GM21619 (cell line): ENCODE measurements around the gene NTMT1.
"Not testable (repeated sequence)": the region's sequence is repeated elsewhere in the genome, so short reads cannot be mapped to it uniquely, and the experiment has no call there.

Experiments used
- ATAC-seq: cut with Tn5 transposase; IDR thresholded peaks from one replicate; pipeline ENCODE4 v1.9.1; 2021; ENCODE audit not compliant: unreplicated experiment

Gene NTMT1, protein sequence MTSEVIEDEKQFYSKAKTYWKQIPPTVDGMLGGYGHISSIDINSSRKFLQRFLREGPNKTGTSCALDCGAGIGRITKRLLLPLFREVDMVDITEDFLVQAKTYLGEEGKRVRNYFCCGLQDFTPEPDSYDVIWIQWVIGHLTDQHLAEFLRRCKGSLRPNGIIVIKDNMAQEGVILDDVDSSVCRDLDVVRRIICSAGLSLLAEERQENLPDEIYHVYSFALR

DNA sequence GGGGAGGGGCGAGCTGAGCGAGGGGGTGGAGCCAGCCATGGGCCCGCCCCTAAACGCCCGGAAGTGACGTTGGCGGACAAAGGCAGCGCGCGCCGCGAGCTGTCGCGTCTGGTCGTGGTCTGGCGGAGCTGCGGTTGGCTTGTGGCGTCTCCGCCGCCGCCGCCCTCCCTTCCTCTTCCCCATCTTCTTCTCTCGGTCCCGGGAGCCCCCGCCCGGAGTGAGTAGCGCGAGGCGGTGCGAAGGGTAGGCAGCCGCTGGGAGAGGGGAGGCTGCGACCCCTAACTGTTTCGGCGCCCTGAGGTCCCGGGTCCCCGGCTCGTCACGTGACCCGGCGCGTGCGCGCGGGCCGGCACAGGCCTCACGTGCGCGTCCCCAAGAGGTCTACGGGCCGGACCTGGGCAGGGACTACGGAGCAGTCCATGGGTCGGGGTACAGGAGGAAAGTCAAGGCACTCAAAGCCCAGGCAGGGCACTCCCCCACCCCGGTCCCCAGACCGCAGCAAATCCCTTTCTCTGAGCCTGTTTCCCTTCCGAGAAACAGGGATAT, at the start of gene NTMT1:
TSS of gene NTMT1 (plus strand) at position 85 of the 546 bp plus-strand sequence. CDS start 6,541 bp downstream, outside the sequence.
- ATAC-seq: peak; percentile 64

DNA sequence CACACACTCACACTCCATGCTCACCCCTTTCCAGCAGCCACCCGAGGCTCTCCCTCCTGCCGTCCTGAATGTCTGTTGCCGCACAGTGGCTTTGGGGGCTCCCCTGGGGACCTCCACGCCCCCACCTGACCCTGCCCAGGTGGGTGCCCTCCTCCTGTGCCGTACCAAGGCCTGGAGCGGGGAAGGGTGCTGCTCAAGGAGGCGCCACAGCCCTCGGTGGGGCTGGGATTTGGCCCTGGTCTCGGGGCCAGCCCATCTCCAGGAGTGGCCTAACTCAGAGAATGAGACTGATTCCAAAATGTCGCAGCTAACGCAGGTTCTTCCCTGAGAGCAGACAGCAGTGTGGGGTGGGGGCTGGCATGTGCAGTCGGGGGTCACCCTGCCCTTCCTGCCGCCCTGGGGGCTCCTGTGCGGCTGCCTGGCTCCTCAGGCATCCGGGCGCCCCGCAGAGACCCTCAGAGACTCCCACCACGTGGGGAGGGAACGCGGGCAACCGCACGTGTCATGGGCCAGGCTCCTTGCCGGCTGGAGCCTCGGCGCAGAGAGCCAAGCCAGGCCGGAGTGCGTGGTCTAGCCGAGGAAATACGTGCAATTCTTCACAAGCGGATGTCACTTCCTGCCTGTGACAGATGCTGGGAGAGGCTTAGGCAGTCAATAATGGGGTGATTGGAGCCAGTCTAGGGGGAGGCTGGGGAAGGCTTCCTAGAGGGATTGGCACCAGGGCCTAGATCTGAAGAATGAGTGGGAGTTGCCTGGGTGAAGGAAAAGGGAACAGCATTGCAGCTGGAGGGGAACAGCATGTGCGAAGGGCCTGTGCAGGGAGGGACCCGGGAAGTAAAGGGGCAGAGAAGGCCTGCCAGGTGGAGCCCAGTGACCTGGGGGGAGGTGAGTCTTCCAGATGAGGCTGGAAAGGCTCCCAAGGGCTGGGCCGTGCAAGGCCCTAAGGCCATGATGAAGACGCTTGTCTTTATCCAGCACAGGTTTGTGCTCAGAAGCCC, 49.1 kb upstream of the NTMT1 start:
- ATAC-seq: no peak

DNA sequence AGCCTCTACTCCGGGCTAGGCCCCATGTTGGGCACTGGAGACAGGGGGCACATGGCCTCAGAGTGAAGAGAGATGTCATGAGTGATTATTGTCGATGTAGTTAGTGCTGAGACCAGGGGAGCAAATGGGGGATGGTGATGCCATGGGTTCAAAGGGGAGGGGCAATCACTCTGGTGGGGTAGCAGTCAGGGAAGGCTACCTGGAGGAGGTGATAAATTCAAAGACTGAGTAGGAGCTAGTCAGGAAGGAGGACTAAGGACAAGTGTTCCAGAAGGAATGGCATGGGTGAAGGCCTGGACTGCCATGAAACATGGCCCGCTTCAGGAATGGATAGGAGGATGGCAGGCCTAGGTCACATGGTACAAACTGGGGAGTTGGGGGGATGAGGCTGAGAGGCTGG, 46.7 kb upstream of the NTMT1 start:
- no peak for ATAC-seq

DNA sequence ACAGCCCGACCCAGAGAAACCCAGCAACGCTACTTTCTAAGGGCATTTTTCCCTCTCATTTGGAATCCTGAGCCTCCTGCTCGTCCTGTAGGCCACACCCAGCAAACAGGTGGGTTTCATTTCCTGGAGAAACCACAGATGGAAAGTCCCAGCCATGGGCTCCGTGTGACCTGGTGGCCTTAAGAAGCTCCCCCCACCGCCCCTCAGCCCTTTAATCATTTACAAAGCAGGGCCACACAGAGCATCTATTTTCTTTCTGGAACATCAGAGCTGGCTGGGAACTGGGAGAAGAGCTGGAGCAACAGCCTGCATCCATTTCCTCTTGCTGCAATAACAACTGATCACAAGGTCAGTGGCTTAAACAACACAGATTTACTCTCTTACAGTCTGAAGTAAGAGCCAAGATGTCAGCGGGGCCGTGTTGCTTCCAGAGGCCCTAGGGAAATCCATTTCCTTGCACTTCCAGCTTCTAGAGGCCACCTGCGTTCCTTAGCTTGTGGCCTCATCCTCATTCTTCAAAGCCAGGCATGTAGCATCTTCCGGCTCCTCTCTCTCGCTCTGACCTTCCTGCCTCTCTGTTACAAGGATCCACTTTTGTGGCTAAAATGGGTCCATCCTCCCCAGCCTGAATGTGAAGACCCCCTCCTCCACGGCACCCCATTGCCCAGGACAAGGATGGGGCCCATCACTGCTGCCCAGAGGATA, 45.6 kb upstream of the NTMT1 start:
- ATAC-seq: no peak

DNA sequence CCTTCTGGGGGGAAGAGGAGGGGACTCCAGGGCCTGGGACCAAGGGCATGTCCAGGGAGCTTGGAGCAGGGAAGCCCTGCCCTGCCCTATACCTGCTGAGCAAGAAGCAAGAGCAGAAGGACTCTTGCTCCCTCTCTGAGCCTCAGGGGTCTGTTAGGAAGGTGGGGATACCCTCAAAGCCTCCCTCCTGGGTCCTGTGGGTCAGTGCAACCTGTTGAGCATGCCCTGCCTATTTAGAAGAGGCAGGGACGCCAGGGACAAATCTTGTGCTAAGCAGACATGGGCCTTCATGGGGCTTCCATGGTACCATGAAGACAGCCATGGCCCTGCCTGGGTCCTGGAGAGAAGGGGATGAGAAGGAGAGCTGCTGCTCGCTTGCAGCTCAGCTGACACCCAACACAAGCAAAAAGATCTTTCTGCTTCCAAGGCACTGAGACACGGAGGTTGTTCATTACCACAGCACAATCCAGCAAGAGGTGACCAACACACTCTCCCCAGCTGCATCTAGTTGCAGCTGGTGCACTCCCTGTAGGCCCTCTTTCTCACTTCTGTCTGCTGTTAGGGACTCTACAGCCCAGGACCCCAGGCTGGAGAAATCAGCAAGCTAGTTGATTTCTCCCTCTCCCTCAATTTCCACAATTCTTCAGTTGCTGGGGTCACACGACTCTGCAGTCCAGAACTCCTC, 44.3 kb upstream of the NTMT1 start:
- ATAC-seq: no peak

DNA sequence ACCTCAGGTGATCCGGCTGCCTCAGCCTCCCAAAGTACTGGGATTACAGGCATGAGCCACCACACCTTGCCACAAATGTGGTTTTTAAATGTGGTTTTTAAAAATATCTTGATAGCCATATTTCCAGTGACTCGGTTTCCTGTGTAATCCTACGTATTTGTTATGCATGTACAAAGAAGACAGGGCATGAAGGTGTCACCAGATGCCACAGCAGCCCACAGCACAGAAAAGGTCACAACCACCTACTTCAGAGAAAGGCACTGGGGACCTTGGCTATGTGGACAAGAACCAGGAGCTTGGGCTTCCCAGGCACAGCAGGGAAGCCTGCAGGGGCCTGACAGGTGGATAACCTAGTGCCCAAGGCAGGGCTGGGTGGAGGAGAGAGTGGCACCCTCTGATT, 43.1 kb upstream of the NTMT1 start:
- ATAC-seq: no peak

DNA sequence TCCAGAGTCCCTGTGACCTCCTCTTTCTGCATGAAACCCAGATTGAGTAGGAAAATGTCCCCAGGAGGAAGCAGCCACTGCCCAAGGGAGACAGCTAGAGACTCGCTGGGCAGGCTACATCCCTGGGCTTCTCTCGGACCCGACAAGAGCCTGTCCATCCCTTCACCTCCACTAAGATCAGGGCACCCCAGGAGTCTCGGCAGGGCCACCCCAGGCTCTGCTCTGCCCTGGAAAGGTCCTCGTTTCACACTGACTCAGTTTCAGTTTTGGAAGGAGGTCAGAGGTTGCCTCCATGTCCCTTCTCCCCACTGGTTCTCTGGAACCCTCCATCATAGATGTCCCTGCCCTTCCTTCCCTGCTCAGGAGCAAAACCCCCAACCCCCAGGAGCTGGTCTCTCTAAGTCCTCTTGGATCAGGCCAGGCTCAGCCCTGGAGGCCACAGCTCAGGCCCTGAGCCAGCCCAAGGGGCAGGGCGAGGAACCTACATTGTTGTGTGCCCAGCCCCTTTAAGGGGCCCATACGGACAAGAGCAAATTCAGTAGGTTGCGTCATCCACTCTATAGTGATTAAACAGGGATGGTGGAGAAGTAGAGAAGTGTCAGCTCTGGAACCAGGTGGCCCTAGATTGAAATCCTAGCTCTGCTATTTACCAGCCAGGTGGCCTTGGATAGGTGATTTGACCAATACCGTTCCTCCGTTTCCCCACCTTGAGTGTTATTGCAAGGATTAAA, 42.5 kb upstream of the NTMT1 start:
- ATAC-seq: no peak

DNA sequence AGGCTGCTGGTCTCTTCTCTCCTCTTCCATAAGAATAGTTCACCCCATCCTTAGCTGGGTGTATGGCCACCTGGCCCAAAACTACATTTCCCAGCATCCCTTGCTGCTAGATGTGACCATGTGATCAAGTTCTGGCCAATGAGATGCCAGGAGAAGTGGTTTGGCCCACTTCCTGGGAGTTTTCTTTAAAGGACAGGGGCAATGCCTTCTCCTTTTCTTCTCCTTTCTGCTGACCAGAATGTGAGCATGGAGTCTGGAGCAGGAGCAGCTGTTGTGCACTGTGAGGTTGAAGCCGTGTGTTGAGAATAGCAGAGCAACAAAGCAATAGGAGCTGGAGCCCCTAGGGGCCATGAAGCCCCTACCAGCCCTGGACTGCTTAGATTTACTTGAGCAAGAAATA, 41.8 kb upstream of the NTMT1 start:
- ATAC-seq: no peak

DNA sequence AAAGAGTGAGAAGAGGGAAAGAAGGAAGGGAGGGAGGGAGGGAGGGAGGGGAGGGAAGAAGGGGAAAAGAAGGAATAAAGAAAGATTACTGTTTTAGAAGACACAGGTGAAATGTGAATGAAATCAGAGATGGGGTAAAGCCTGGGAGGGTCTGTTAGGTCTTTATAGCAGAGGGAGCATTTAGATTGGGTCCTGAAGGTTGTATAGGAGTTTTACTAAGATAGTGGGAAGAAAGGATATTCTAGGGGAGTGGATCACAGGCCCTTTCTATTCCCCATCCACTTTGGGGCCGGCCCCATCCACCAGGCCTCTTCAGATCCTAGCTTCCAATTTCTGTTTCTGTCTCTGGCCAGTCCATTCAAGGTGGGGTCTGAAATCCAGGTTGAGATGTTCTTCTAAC, 40.6 kb upstream of the NTMT1 start:
- ATAC-seq: no peak

DNA sequence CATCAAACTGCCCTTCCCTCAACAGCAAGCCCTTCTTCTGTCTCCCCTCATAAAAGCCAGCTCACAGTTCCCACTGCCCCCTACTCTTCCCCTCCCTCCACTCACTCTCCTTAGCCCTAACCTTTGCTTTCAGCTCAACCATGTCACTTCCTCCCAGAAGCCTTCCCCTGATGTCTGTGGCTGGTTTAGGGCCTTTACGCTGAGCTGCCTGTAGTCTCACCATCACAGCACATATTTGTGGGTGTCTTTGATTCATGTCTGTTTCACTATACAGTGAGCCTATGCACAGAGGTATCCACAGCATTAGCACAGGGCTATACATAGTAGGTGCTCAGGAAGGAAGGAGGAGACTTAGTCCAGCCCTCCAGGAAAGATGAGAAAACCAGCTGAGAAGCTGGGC, 39.7 kb upstream of the NTMT1 start:
- ATAC-seq: no peak

DNA sequence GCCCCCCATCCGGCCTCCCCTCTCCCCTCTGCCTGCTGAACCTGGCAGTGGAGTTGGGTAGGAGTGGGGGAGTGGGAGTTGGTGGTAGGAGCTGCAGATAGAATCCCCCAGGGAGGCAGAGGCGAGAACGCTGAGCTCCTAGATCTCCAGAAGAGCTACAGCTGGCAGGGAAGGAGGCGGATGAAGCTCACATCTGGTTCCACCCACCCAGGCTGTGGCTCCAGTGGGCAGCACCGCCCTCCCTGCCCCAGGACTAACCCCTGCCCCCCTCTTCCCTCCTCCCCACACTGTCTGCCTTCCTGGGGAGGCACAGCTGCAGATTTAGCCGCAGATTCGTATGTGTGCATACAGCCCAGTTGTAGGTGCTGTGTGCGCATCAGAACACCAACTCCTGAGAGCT, 39.3 kb upstream of the NTMT1 start:
- no peak for ATAC-seq

DNA sequence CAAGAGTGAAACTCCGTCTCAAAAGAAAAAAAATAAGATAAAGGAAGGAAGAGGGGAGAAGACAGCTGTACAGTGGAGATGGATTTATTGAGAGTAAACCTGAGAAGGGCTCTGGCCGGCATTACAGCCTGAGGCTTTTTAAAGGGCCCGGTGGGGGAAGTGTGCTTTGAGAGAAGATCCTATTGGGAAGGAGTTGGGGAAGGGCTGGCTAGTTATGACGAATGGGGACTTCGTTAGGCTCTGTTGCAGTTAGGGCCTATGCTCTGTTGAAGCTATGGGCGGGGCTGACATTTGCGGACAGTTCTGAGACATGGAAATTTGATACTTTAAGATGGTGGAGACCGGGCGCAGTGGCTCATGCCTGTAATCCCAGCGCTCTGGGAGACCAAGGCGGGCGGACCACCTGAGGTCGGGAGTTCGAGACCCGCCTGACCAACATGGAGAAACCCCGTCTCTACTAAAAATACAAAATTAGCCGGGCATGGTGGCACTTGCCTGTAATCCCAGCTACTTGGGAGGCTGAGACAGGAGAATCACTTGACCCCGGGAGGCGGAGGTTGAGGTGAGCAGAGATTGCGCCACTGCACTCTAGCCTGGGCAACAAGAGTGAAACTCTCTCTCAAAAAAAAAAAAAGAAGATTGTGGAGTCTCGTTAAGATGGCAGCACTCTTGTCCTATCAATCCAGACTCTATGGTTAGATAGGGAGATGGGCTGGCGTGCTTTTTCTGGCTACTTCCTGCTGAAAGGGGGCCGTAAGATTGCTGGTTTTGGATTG, 38.3 kb upstream of the NTMT1 start:
- no peak for ATAC-seq

DNA sequence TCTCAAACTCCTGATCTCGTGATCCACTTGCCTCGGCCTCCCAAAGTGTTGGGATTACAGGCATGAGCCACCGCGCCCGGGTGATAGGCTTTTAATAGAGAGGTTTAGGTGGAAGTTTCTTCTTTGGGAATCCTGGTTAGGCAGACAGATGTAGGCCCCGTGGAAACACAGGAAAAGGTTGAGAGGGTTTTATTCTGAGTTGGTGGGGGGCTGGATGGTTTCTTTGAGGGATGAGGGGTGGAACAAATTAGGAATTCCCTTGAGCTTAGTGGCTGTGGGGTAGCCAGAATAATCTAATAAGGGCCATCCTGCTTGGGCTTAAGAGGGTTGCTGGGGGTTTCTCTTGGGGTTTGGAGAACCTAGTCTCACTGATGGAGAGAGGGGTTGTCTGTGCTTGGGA, 35.5 kb upstream of the NTMT1 start:
- ATAC-seq: no peak

DNA sequence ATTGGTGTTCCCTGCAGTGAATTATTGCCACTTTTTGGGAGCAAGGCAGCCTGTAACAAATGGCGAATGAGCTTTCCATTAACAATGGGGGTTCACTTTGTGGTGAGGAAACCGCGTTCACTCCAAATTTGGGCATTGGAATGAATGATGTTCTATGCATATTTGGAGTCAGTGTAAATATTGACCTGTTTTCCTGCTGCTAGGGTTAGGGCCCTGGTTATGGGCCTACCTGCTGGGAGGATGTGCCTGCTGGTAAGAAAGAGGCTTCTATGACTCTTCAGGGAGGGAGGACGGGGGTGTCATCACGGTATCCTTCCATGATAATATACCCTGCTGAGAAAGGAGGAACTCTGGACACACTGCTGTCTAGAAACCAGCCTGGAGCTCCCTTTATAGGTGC, 34.0 kb upstream of the NTMT1 start:
- no peak for ATAC-seq

DNA sequence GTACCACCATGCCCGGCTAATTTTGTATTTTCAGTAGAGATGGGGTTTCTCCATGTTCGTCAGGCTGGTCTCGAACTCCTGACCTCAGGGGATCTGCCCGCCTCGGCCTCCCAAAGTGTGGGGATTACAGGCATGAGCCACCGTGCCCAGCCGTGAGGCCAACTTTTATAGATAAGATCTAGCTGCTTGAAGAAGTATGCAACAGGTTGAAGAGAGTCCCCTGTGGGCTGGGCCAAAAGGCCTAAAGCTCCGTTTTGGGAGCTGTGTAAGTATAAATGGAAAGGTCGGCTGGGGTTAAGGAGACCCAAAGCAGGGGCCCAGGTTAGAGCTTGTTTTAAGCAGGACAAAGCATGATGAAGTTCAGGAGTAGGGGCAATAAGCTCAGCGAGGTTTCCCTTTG, 33.2 kb upstream of the NTMT1 start:
- not testable (repeated sequence) for ATAC-seq

DNA sequence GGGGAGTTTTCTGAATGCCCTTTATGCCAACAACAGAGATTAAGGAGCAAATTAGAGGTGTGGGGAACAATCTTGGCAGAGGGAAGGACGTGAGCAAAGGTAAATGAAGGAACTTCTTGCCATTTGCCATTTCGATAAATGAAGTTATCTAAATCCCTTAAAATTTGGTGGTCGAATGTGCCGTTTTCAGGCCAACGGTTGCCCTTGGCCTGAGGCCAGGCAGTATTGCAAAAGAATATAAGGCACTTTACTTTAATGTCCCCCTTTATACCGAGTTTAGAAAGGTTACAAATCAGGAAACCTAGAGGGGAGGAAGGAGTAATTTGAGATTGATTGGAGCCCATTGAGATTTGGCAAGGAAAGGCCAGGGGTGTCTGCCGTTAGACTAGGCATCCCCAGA, 31.3 kb upstream of the NTMT1 start:
- no peak for ATAC-seq

DNA sequence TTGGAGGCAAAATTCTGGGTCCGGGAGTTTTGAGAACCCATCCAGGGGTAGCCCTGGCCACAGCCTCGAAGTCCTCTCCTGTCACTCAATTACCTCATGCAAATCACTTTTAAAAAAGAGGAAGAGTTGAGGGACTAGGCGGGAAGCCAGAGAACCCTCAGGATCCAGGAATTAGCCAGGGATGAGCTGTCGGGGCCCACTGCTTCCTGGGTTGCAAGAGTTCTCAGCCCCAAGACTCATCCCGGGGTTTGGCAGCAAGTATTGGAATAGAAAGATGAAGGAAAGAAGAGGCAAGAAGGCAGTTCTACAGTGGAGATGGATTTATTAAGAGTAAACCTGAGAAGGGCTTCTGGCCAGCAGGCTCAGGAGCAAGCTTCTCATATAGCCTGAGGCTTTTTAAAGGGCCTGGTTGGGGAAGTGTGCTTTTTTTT, 30.6 kb upstream of the NTMT1 start:
- ATAC-seq: no peak

DNA sequence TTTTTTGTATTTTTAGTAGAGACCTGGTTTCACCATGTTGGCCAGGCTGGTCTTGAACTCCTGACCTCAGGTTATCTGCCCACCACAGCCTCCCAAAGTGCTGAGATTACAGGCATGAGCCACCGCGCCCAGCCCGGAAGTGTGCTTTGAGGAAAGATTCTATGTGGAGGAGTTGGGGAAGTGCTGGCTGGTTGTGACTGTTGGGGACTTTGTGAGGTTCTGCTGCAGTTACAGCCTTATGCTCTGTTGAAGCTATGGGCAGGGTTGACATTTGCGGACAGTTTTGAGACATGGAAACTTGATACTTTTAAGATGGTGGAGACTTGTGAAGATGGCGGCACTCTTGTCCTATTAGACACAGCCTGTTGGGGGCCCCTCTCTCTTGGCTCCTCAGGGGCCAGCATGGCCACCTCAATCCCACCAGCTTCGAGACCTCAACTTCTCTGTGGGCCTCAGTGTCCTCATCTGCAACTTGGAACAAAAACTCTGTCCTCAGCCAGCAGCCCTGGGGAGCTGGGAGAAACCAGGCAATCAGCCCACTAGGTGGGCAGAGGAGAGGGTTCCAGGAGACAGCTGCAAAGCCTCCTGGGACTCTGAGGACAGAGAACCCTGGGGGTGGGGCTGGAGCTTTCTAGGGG, 29.9 kb upstream of the NTMT1 start:
- ATAC-seq: no peak
